Esophagus squamous epithelium (tissue), 5 donors: ENCODE data around the gene CDK5RAP3. TPM values are rescaled to one million over a fixed set of nuclear protein-coding genes. Genes with fewer than 3 reads are reported as not detected.

Source experiments
- DNase-seq: peaks from one replicate; lab custom pipeline; 2025; lab: John Stamatoyannopoulos, UW
- H3K27ac ChIP-seq, 4 donors: fragments of 200-600 bp; sonication (generic); one replicate each; pipeline ENCODE4 v1.5.1; 2016 to 2019; ENCODE audit warnings: mild to moderate bottlenecking in 1 of 4
- H3K27me3 ChIP-seq, 4 donors: fragments of 200-600 bp; sonication (generic); 1 replicate in 3 of 4; 2 replicates in 1 of 4; pipeline versions ENCODE4 v1.5.1 to v1.6.0; 2017 to 2021; ENCODE audit warnings: antibody characterized with exemption in 1 of 4
- H3K36me3 ChIP-seq, 3 donors: fragments of 200-600 bp; sonication (generic); one replicate each; pipeline ENCODE4 v1.5.1; 2016 to 2019
- H3K4me1 ChIP-seq, 3 donors: fragments of 200-600 bp; sonication (generic); one replicate each; pipeline ENCODE4 v1.5.1; 2017 to 2019
- H3K4me3 ChIP-seq, 4 donors: fragments of 200-600 bp; sonication (generic); 1 replicate in 3 of 4; 2 replicates in 1 of 4; pipeline ENCODE4 v1.5.1; 2016 to 2019; ENCODE audit warnings: mild to moderate bottlenecking in 2 of 4, moderate library complexity in 1 of 4
- H3K9me3 ChIP-seq, 3 donors: fragments of 200-600 bp; sonication (generic); one replicate each; pipeline ENCODE4 v1.5.1; 2016 to 2019
- CTCF ChIP-seq, 6 experiments: fragments of 450-650 bp in 4 of 6; fragments of 200-600 bp in 2 of 6; sonication (generic) in 2 of 6; IDR thresholded peaks; one replicate each; pipeline ENCODE4 v1.5.1; 2016 to 2019; ENCODE audit warnings: antibody characterized with exemption in 6 of 6, mild to moderate bottlenecking in 4 of 6, moderate library complexity in 4 of 6
- POLR2A ChIP-seq, 4 donors: fragments of 450-650 bp; IDR thresholded peaks; one replicate each; pipeline ENCODE4 v1.6.1; 2017; ENCODE audit warnings: antibody characterized with exemption in 4 of 4, mild to moderate bottlenecking in 4 of 4, moderate library complexity in 3 of 4
- WGBS, 2 donors: methylation state at CpG; one replicate each; pipeline ENCODE4 v1.1.5; 2018; 5-methylcytosine and 5-hydroxymethylcytosine counted together
- intact Hi-C: fragments of 100-400 bp; cut with DNase I; formaldehyde crosslinking; loops from one replicate; pipeline ENCODE4 v1.15.0; 2022
- total RNA-seq, 4 donors: library from RNA; depleted of rRNA; stranded (reverse); fragments of >200 nt; gene quantifications; one replicate each; pipeline ENCODE4 v1.1.0, GENCODE V29; 2016
- donor health status: DM: yes; HTN: yes; CAD: no.

CDK5RAP3 gene
- total RNA-seq, 4 donors from 2014 or later: 60.1 to 141 (median 66.0) TPM

DNA sequence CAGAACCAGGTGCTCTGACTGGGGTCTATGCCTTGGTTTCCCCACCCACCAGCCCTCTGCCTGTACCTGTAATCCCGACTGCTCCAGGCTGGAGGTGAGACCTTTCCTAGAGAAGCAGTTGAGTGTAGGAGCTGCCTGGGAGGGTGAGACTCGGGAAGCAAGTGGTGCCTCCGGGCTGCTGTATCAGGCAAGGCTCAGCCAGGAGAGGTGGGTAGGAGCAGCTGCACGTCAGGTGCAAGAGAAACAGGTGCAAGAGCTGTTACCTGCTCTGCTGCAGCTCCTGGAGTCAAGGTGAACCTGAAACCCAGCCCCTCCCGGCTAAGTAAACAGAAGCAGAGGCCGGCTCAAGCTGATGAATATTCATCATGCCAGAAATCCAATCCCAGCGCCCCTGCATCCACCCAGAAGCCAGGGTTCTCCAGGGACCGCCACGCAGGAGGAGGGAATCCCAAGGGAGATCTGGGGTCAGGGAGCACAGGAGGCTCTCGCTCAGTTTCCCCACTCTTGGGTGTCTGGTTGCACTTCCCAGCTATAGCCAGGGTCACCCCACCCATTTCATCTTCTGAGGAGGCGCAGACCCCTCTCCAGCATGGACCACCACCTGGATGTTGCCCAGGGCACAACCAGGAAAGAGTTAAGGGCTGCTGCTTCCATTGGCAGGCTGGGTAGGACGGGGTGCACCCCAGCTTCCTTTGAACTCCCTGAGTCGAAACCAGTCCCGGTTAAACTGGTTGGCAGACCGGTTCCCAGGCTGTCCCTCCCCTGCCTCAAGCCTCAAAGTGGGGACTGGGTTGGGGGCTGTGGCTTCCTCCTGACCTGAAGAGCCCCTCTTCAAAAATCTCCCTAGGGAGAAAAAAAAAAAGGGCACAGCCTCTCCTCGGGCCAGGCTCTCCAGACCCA, 13.1 kb upstream of the CDK5RAP3 start, which contains the start of gene PRR15L:
Gene PRR15L (minus strand): TSS at position 293 of the 900 bp plus-strand sequence. CDS start 4,649 bp downstream, outside the sequence.
- Histone ChIP-seq H3K27me3 (no peaks in the 10 kb centered on the region), H3K36me3 (peaks cover 0 to 18% (median 0%) of the 10 kb centered on the region in 3 donors), H3K27ac (peak within 1 kb of the TSS; percentile 60 to 84 (median 74)), H3K9me3 (no peaks in the 10 kb centered on the region), H3K4me1 (peaks cover 13 to 78% (median 16%) of the 10 kb centered on the region in 3 donors), H3K4me3 (peak within 1 kb of the TSS; percentile 26 to 54 (median 43))
- DNase-seq: no peak
- intact Hi-C loops: loop anchor here (10.0 kb wide), 1 partner anchor 57 kb away; no protein-coding TSS in a partner anchor
- 22 to 38% methylated on average over 8 of the region's 16 CpGs for WGBS, 2 donors
- TF ChIP-seq POLR2A (IDR thresholded peaks at IDR 0.05) (peak in 1 of 4 donors; percentile 35), CTCF (IDR thresholded peaks at IDR 0.05) (no peak)

DNA sequence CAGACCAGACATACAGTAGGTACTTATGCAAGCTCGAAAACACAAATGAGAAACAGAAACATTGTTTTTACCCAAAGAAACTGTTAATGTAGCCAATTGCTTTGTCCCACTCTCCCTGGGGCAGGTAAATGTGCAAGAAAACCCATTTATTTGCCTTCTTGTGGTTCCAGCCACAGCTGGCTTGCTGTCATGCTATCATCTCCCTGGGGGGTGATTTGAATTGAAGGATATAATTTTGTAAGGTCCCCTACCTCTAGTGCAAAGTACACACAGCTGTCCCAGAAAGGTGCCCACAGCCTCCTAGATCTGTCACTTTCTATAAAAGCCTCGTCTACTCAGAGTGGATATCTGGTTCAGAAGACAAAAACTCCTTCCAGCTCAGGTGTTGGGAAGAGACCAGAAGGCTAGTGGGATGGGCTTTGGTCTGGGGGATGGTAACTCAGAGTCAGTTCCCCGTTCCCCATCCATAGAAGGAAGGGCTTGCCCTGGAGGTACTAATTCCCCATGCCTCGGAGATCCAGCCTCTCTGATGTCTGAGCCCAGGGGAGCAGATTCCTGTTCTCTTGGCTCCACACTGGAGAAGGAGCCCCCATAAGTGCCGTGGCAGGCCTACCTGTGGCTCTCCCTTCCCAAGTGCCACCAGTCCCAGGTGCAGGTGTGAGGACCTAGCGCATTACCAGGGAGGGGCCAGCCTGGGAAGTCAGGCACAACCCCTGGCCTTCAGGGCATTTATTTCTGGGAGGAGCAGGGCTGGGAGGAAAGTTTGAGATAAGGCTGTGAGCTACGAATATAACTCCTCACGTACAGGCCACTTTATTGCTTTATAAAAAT, 10.9 kb upstream of the CDK5RAP3 start:
- Histone ChIP-seq H3K27me3 (no peaks in the 10 kb centered on the region), H3K9me3 (no peaks in the 10 kb centered on the region), H3K27ac (no peak overlapping the region), H3K4me1 (peaks cover 13 to 56% (median 15%) of the 10 kb centered on the region in 3 donors), H3K36me3 (no peaks in the 10 kb centered on the region), H3K4me3 (no peak overlapping the region)
- no peak for DNase-seq
- intact Hi-C loops: loop anchor here (10.0 kb wide), 1 partner anchor 55 kb away; no protein-coding TSS in a partner anchor
- no peak for TF ChIP-seq CTCF (IDR thresholded peaks at IDR 0.05)
- no peak for TF ChIP-seq POLR2A (IDR thresholded peaks at IDR 0.05)
- WGBS, 2 donors: 53 to 85% methylated on average over 4 to 6 of the region's 8 CpGs

DNA sequence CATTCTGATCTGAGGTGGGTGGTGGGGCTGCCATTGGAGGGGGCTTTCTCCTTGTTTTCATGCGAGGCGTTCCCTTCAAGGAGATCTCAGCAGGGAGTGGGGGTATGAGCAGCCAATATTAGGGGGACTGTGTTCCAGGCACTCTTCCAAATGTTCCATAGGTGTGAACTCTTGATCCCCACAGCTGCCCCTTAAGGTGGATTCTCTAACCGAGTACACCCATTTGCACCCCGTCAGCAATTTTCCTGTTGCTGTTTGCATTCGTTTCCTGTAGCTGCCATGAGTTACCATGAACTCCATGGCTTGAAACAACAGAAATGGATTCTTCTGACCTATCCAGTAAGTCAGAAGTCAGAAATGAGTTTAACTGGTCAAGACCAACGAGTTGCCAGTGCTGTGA, 9.5 kb upstream of the CDK5RAP3 start:
- Histone ChIP-seq H3K27me3 (no peaks in the 10 kb centered on the region), H3K4me1 (peaks cover 17 to 54% (median 19%) of the 10 kb centered on the region in 3 donors), H3K36me3 (no peaks in the 10 kb centered on the region), H3K9me3 (no peaks in the 10 kb centered on the region), H3K27ac (no peak overlapping the region), H3K4me3 (no peak overlapping the region)
- DNase-seq: no peak
- 73 to 79% methylated on average over 5 to 6 of the region's 6 CpGs for WGBS, 2 donors
- intact Hi-C loops: no loop called here
- TF ChIP-seq CTCF (IDR thresholded peaks at IDR 0.05) (no peak), POLR2A (IDR thresholded peaks at IDR 0.05) (no peak)

DNA sequence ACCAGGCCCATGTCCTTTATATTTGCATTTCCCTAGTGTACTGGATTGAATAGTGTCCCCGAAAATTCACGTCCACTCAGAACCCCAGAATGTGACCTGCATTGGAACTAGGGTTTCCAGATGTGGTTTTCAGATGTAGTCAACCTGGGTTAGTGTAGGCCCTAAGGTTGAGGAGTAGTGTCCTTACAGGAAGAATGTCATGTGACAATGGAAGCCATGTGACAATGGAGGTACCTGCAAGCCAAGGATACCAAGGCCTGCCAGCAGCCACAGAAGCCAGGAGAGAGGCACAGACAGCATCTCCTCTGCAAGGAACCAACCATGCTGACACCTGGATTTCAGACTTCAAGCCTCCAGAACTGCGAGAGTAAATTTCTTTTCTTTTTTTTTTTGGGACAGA, 8.0 kb upstream of the CDK5RAP3 start:
- Histone ChIP-seq H3K9me3 (no peaks in the 10 kb centered on the region), H3K27ac (no peak overlapping the region), H3K36me3 (no peaks in the 10 kb centered on the region), H3K27me3 (no peaks in the 10 kb centered on the region), H3K4me3 (no peak overlapping the region), H3K4me1 (peaks cover 15 to 54% (median 15%) of the 10 kb centered on the region in 3 donors)
- intact Hi-C loops: no loop called here
- DNase-seq: no peak
- 64 to 89% methylated on average over 2 to 3 of the region's 3 CpGs for WGBS, 2 donors
- TF ChIP-seq POLR2A (IDR thresholded peaks at IDR 0.05) (no peak), CTCF (IDR thresholded peaks at IDR 0.05) (no peak)
